Lower leg skin (tissue), 4 donors: ENCODE results near the gene DNASE1L3. TPM values are rescaled to one million over a fixed set of nuclear protein-coding genes. Genes with fewer than 3 reads are reported as not detected.
"Not testable (repeated sequence)": the region's sequence is repeated elsewhere in the genome, so short reads cannot be mapped to it uniquely, and the experiment has no call there.

Experiments used
- DNase-seq, 2 donors: peaks; one replicate each; pipeline ENCODE4 v3.0.0-alpha.2; 2019; ENCODE audit warnings: low spot score in 2 of 2
- H3K4me3 ChIP-seq: fragments of 200-600 bp; sonication (generic); 2 replicates; pipeline ENCODE4 v1.5.1; 2017; ENCODE audit warnings: mild to moderate bottlenecking, low read depth; ENCODE audit not compliant: poor library complexity, severe bottlenecking
- POLR2A ChIP-seq, 2 donors: fragments of 450-650 bp; IDR thresholded peaks; one replicate each; pipeline ENCODE4 v1.6.1; 2016 to 2017; ENCODE audit warnings: antibody characterized with exemption in 2 of 2, mild to moderate bottlenecking in 1 of 2, moderate library complexity in 1 of 2
- WGBS, 2 donors: methylation state at CpG; one replicate each; pipeline ENCODE4 v1.1.5; 2018; 5-methylcytosine and 5-hydroxymethylcytosine counted together
- intact Hi-C: fragments of 100-400 bp; cut with DNase I; formaldehyde crosslinking; loops from one replicate; pipeline ENCODE4 v1.15.0; 2023; ENCODE audit warnings: low total_unique reads
- total RNA-seq, 4 donors: library from RNA; depleted of rRNA; stranded (reverse); fragments of >200 nt; gene quantifications; one replicate each; pipeline ENCODE4 v1.1.0, GENCODE V29; 2016
- TF ChIP-seq, protein P1 (sequence below), 3 donors: fragments of 450-650 bp; IDR thresholded peaks; one replicate each; pipeline ENCODE4 v1.5.1; 2016; ENCODE audit warnings: antibody characterized with exemption in 3 of 3, mild to moderate bottlenecking in 3 of 3, moderate library complexity in 2 of 3

DNASE1L3 gene
- total RNA-seq, 4 donors from 2014 or later: 0.76 to 8.1 (median 3.1) TPM

DNA sequence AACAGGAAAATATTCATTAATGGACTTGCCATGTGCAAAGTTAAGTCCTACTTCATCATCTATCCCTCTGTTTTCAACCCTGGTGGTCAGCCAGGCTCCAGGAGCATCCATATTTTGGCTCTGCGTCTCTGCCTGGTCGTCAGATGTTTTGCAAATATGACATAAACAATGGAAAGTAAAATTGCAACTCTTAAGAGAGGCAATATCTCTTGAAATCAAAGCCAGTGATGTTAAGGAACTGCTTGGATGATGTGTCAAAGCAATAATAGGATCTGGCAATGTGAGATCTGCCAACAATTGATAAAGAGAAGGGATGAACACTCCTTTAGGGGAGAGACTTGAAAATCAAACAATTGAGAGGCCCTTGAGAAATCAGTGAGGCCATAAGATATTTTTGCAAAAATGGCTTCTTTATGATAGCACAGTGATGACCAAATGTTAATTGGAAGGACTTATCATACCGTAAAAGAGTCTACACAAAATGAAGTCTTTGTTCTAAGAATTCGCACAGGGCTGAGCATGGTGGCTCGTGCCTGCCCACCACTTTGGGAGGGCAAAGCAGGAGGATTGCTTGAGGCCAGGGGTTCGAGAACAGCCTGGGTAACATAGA, 33.3 kb upstream of the DNASE1L3 start:
- no peak overlapping the region for H3K4me3 ChIP-seq
- WGBS, 2 donors: 81 to 90% methylated on average over 6 of the region's 6 CpGs
- intact Hi-C loops: no loop called here
- no peak for TF ChIP-seq POLR2A (IDR thresholded peaks at IDR 0.05)
- TF ChIP-seq, protein P1, sequence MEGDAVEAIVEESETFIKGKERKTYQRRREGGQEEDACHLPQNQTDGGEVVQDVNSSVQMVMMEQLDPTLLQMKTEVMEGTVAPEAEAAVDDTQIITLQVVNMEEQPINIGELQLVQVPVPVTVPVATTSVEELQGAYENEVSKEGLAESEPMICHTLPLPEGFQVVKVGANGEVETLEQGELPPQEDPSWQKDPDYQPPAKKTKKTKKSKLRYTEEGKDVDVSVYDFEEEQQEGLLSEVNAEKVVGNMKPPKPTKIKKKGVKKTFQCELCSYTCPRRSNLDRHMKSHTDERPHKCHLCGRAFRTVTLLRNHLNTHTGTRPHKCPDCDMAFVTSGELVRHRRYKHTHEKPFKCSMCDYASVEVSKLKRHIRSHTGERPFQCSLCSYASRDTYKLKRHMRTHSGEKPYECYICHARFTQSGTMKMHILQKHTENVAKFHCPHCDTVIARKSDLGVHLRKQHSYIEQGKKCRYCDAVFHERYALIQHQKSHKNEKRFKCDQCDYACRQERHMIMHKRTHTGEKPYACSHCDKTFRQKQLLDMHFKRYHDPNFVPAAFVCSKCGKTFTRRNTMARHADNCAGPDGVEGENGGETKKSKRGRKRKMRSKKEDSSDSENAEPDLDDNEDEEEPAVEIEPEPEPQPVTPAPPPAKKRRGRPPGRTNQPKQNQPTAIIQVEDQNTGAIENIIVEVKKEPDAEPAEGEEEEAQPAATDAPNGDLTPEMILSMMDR (IDR thresholded peaks at IDR 0.05): no peak
- no peak for DNase-seq

DNA sequence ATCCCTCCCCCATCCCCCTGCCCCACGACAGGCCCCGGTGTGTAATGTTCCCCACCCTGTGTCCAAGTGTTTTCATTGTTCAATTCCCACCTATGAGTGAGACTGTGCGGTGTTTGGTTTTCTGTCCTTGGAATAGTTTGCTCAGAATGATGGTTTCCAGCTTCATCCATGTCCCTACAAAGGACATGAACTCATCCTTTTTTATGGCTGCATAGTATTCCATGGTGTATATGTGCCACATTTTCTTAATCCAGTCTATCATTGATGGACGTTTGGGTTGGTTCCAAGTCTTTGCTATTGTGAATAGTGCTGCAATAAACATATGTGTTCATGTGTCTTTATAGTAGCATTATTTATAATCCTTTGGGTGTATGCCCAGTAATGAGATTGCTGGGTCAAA, 32.1 kb upstream of the DNASE1L3 start:
- intact Hi-C loops, H3K4me3 ChIP-seq: not testable (repeated sequence)
- peak in 1 of 2 donors; percentile 36 for DNase-seq
- WGBS, 2 donors: 59 to 70% methylated on average over 4 of the region's 4 CpGs

DNA sequence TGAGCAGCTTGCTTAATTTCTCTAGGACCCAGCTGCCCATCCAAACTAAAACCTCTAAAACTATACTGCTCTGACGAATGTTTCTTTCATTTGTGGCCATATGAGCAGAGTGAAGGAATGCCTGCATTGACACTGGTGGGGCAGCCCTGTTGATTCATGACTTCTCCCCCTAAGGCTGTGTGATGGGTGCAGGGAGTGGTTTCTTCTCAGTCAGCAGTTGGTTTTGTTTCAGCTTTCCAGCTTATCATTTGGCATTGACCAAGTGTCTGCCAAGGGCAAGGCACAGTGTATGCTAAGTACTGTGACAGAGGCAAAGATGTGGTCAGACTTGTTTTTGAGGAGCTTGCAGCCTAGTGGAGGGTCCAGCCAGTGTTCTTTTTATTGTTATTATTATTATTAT, 31.6 kb upstream of the DNASE1L3 start:
- no peak for DNase-seq
- H3K4me3 ChIP-seq: no peak overlapping the region
- TF ChIP-seq POLR2A (IDR thresholded peaks at IDR 0.05): no peak
- TF ChIP-seq, protein P1 (IDR thresholded peaks at IDR 0.05): no peak
- intact Hi-C loops: no loop called here
- 25 to 33% methylated on average over 1 of the region's 1 CpG for WGBS, 2 donors

DNA sequence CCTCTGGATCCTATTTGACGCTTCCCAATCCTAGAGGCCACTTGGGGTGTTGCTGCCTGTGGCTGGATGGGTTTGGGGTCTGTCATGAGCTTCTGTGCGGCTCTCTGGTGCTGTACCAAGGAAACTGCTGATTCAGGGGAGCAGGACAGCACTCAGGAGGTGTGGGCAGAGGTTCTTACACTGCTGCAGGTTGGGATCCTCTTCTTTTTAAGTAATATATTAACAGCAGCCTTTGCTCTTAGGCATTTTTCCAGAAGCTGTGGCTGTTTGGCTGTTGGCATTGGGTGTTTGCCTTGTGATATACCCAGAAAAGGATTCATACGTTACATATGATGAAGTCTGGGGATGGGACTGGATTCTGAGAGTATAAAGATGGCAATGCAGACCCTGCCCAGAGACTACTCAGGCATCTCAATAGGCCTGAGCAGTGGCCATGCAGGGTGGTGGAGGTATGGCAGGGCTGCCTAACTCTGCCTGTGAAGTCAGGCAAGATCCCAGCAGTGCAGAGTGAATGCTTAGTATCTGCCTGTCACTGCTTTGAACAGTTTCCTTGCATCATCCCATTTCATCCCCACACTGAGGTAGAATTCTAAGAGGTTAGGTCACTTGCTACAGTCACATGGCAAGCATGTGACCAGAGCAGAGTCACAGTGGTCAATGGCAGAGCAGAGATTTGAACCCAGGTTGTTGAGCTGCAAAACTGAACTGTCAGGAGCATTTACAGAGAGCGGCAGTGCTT, 30.7 kb upstream of the DNASE1L3 start:
- intact Hi-C loops: no loop called here
- TF ChIP-seq POLR2A (IDR thresholded peaks at IDR 0.05): no peak
- TF ChIP-seq, protein P1 (IDR thresholded peaks at IDR 0.05): no peak
- DNase-seq: peak in 1 of 2 donors; percentile 56
- no peak overlapping the region for H3K4me3 ChIP-seq
- 75 to 81% methylated on average over 4 of the region's 4 CpGs for WGBS, 2 donors

DNA sequence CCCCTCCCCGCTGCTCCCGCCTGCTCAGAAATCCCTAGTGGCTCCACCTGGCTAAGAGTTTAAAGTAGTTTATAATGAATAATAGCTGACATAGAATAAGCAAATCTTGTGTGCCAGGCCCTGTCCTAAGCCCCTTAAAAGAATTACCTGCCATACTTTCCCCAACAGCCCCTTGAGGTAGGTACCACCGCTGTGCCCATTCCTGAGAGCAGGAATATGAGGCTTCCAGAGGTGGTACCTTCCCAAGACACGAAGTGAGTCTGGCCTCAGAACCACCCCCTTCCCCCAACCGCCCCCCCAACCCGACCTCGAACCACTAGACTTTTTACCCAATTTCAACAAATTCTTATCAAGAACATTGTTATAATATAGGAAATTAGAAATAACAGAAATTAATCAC, 28.1 kb upstream of the DNASE1L3 start:
- intact Hi-C loops: no loop called here
- DNase-seq: no peak
- no peak overlapping the region for H3K4me3 ChIP-seq
- WGBS, 2 donors: 75 to 79% methylated on average over 7 of the region's 7 CpGs
- TF ChIP-seq, protein P1 (IDR thresholded peaks at IDR 0.05): no peak
- no peak for TF ChIP-seq POLR2A (IDR thresholded peaks at IDR 0.05)

DNA sequence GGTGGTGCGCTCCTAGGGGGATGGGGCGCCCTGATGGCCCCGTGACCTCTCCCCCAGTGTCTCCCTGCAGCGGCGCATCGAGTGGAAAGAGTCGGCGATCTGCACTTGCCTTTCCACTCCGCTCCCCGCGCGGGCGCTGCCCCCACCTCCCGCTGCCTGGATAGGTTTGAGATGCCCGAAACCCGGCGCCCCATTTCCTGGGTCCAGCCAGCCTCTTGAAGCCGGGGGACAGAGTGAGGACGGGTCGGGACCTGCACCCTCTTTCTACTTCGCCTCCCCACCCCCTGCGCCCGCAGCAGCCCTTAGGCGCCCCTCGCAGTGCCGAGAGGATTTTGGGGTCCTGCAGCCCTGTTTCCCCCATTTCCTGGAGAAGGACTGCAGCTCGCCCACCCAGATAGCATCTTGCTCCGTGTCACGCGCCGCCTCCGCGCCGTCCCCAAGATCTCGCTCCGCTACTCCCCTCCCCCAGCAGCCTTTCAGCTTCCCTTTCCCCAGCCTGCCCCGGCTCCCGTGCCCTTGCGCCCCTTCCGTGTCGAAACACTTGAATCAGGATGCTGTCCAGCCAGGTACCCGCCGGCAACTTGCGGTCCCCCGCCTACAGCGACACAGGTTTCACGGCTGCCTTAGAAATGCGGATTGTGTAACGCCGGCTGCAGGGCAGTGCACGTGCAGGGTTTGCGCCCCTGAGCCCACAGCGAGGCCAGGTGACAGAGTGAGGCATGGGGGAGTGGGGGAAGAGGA, 27.3 kb upstream of the DNASE1L3 start:
- DNase-seq: peak; percentile 47 to 93
- intact Hi-C loops: no loop called here
- TF ChIP-seq, protein P1 (IDR thresholded peaks at IDR 0.05): no peak
- no peak for TF ChIP-seq POLR2A (IDR thresholded peaks at IDR 0.05)
- H3K4me3 ChIP-seq: peak overlapping the region; percentile 80
- 0 to 1% methylated on average over 53 of the region's 53 CpGs for WGBS, 2 donors
